HuH-7.5 (cell line): ENCODE measurements around the gene NTHL1.
"Not testable (repeated sequence)": the region's sequence is repeated elsewhere in the genome, so short reads cannot be mapped to it uniquely, and the experiment has no call there.

Experiments
- DNase-seq: peaks from one replicate; pipeline ENCODE4 v3.0.0; 2011; ENCODE audit warnings: low spot score

Gene NTHL1

GRCh38 chr16:2040787-2041522, 6.7 kb downstream of the NTHL1 start:
- no peak for DNase-seq

GRCh38 chr16:2040041-2040786, 7.4 kb downstream of the NTHL1 start:
- DNase-seq, result no peak

- DNase-seq, result peak; percentile 85
Measured at GRCh38 chr16:2039274-2040031, 8.2 kb downstream of the NTHL1 start.

GRCh38 chr16:2038382-2039231, 9.0 kb downstream of the NTHL1 start:
- DNase-seq, result no peak

- DNase-seq, result no peak
Measured at GRCh38 chr16:2037647-2038381, 9.8 kb downstream of the NTHL1 start.

- no peak for DNase-seq
Measured at GRCh38 chr16:2037115-2037514, 10.5 kb downstream of the NTHL1 start.

- no peak for DNase-seq
Measured at GRCh38 chr16:2036200-2036966, 11.3 kb downstream of the NTHL1 start.

GRCh38 chr16:2035431-2036199, 12.0 kb downstream of the NTHL1 start:
- peak; percentile 75 for DNase-seq

GRCh38 chr16:2034696-2035430, 12.8 kb downstream of the NTHL1 start:
- DNase-seq, result no peak

GRCh38 chr16:2033909-2034695, 13.5 kb downstream of the NTHL1 start:
- DNase-seq, result not testable (repeated sequence)

- DNase-seq, result no peak
Measured at GRCh38 chr16:2033057-2033908, 14.4 kb downstream of the NTHL1 start.

- no peak for DNase-seq
Measured at GRCh38 chr16:2032285-2033056, 15.2 kb downstream of the NTHL1 start.

- no peak for DNase-seq
Measured at GRCh38 chr16:2031081-2031577, 16.5 kb downstream of the NTHL1 start.

- DNase-seq, result no peak
Measured at GRCh38 chr16:2030036-2030435, 17.6 kb downstream of the NTHL1 start.

GRCh38 chr16:2029350-2029749, 18.3 kb downstream of the NTHL1 start:
- no peak for DNase-seq

- no peak for DNase-seq
Measured at GRCh38 chr16:2028620-2029220, 18.9 kb downstream of the NTHL1 start.
